HepG2 (cell line): ENCODE measurements around the gene SPNS3. TPM values are rescaled to one million over a fixed set of nuclear protein-coding genes. Genes with fewer than 3 reads are reported as not detected.

ENCODE experiments used
- HINFP ChIP-seq: sonication (generic); formaldehyde crosslinking; IDR thresholded peaks from 2 replicates; pipeline ENCODE4 v1.4.0; 2020; ENCODE audit warnings: low read depth, mild to moderate bottlenecking, missing genetic modification reagents
- NFRKB ChIP-seq: fragments of 450-650 bp; IDR thresholded peaks from 2 replicates; pipeline ENCODE4 v1.6.1; 2017
- UBTF ChIP-seq: sonication (generic); formaldehyde crosslinking; IDR thresholded peaks from 2 replicates; pipeline ENCODE4 v1.4.0; 2020; ENCODE audit warnings: mild to moderate bottlenecking, missing genetic modification reagents
- ZNF883 ChIP-seq: sonication (generic); formaldehyde crosslinking; IDR thresholded peaks from 2 replicates; pipeline ENCODE4 v1.5.1; 2020; ENCODE audit warnings: mild to moderate bottlenecking, missing genetic modification reagents; ENCODE audit errors: not compliant biosample characterization
- polyA plus RNA-seq, 8 experiments: library from polyadenylated mRNA; depleted of rRNA in 3 of 8; stranded (reverse) in 7 of 8; unstranded in 1 of 8; fragments of >200 nt; fragmentation: Illumina TruSeq in 4 of 8; extraction: Trizol in 4 of 8; gene quantifications; 2 replicates each; pipeline versions ENCODE4 v1.2.1 to v1.2.3, GENCODE V29; 2011 to 2016; ENCODE audit warnings: low read depth in 4 of 8, missing spikeins in 1 of 8, mixed read lengths in 1 of 8; ENCODE audit not compliant: insufficient read depth in 1 of 8
- total RNA-seq, 5 experiments: library from RNA; depleted of rRNA; stranded (reverse); fragments of >200 nt; fragmentation: Illumina TruSeq; extraction: Trizol; gene quantifications; 2 replicates each; pipeline ENCODE4 v1.2.3, GENCODE V29; 2016; ENCODE audit warnings: low read depth in 1 of 5
- TF ChIP-seq, protein P1 (sequence below): IDR thresholded peaks from 2 replicates; pipeline ENCODE4 v1.6.1; 2016
- TF ChIP-seq, protein P2 (sequence below): sonication (generic); formaldehyde crosslinking; IDR thresholded peaks from 2 replicates; pipeline ENCODE4 v1.4.0; 2020; ENCODE audit warnings: mild to moderate bottlenecking, low read depth, missing genetic modification reagents
- TF ChIP-seq, protein P3 (sequence below): sonication (generic); formaldehyde crosslinking; IDR thresholded peaks from 2 replicates; pipeline ENCODE4 v1.4.0; 2020; ENCODE audit warnings: missing genetic modification reagents

The SPNS3 gene
- total and polyA plus RNA-seq, 2 of the 13 experiments (the other 11 are each of a cell fraction or from before 2014, with no cell fraction given): not detected

DNA sequence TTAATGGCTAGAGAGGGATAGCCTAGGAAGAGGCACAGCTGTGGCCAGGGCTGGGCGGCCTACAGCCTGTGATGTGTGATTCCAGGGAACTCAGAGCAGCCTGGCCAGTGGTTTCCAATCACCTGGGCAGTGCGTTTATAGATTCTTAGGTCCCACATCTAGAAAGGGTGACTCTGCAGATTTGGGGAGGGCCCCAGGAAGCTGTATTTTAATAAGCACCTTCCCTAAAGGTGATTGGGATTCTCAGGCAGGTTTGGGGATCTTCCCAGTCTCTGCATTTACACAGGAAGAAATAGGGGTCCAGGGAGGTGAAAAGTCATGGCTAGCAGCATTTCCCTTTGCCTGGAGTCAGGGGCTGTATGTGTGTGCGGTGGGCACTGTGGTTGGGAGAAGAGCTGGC is 74.5 kb downstream of the SPNS3 start (continued):
- TF ChIP-seq, protein P1, sequence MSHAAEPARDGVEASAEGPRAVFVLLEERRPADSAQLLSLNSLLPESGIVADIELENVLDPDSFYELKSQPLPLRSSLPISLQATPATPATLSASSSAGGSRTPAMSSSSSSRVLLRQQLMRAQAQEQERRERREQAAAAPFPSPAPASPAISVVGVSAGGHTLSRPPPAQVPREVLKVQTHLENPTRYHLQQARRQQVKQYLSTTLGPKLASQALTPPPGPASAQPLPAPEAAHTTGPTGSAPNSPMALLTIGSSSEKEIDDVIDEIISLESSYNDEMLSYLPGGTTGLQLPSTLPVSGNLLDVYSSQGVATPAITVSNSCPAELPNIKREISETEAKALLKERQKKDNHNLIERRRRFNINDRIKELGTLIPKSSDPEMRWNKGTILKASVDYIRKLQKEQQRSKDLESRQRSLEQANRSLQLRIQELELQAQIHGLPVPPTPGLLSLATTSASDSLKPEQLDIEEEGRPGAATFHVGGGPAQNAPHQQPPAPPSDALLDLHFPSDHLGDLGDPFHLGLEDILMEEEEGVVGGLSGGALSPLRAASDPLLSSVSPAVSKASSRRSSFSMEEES (CRISPR knock-in tag): no peak
- TF ChIP-seq NFRKB (no peak), ZNF883 (CRISPR knock-in tag) (no peak), HINFP (CRISPR knock-in tag) (no peak), UBTF (CRISPR knock-in tag) (no peak)
- TF ChIP-seq, protein P2, sequence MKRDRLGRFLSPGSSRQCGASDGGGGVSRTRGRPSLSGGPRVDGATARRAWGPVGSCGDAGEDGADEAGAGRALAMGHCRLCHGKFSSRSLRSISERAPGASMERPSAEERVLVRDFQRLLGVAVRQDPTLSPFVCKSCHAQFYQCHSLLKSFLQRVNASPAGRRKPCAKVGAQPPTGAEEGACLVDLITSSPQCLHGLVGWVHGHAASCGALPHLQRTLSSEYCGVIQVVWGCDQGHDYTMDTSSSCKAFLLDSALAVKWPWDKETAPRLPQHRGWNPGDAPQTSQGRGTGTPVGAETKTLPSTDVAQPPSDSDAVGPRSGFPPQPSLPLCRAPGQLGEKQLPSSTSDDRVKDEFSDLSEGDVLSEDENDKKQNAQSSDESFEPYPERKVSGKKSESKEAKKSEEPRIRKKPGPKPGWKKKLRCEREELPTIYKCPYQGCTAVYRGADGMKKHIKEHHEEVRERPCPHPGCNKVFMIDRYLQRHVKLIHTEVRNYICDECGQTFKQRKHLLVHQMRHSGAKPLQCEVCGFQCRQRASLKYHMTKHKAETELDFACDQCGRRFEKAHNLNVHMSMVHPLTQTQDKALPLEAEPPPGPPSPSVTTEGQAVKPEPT (CRISPR knock-in tag): no peak
- TF ChIP-seq, protein P3, sequence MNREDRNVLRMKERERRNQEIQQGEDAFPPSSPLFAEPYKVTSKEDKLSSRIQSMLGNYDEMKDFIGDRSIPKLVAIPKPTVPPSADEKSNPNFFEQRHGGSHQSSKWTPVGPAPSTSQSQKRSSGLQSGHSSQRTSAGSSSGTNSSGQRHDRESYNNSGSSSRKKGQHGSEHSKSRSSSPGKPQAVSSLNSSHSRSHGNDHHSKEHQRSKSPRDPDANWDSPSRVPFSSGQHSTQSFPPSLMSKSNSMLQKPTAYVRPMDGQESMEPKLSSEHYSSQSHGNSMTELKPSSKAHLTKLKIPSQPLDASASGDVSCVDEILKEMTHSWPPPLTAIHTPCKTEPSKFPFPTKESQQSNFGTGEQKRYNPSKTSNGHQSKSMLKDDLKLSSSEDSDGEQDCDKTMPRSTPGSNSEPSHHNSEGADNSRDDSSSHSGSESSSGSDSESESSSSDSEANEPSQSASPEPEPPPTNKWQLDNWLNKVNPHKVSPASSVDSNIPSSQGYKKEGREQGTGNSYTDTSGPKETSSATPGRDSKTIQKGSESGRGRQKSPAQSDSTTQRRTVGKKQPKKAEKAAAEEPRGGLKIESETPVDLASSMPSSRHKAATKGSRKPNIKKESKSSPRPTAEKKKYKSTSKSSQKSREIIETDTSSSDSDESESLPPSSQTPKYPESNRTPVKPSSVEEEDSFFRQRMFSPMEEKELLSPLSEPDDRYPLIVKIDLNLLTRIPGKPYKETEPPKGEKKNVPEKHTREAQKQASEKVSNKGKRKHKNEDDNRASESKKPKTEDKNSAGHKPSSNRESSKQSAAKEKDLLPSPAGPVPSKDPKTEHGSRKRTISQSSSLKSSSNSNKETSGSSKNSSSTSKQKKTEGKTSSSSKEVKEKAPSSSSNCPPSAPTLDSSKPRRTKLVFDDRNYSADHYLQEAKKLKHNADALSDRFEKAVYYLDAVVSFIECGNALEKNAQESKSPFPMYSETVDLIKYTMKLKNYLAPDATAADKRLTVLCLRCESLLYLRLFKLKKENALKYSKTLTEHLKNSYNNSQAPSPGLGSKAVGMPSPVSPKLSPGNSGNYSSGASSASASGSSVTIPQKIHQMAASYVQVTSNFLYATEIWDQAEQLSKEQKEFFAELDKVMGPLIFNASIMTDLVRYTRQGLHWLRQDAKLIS: no peak
